Fibroblast of lung (primary cell): ENCODE measurements around the gene POLA1.

Experiments used
- CTCF ChIP-seq, 2 donors: IDR thresholded peaks in 1 of 2; conservative IDR thresholded peaks in 1 of 2; 1 replicate in 1 of 2; 2 replicates in 1 of 2; pipeline ENCODE4 v1.5.1; 2011 to 2012; ENCODE audit warnings: low read length in 2 of 2, control low read depth in 1 of 2, inconsistent platforms in 1 of 2, low read depth in 1 of 2, mild to moderate bottlenecking in 1 of 2
- EZH2 ChIP-seq: IDR thresholded peaks from 2 replicates; pipeline ENCODE4 v1.5.1; 2012; ENCODE audit warnings: low read length, control low read depth, mild to moderate bottlenecking; ENCODE audit errors: missing control alignments

DNA sequence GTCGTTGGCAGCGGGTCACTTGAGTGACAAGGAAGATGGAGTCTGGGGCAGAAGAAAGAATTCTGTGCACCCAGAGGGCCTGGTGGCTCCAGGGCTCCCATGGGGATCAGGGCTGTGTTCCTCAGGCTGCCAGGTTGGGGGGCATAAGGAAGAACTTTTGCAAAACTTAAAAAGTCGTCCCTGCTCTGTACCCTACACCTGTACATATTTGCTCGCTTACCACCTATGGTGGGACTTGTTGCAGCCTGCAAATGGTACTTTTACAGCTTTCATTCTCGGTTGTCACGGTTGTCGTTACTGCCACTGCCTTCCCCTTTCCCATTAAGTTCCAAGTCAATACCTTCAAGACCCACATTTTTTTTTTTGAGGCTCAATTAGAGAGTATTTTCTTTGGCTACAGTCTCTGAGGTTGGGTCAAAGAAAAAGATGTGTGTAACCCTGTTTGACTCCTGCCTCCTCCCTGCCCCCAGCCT is 312.9 kb downstream of the POLA1 start:
- TF ChIP-seq CTCF (conservative IDR thresholded peaks at IDR 0.05 in 1 of 2, IDR thresholded peaks at IDR 0.05 in 1 of 2; ENCODE audit: low read depth in 1 of 2, low read length in 2 of 2) = no peak
- no peak for TF ChIP-seq EZH2
